ENCODE data around the gene AURKAIP1.

Gene AURKAIP1

DNA sequence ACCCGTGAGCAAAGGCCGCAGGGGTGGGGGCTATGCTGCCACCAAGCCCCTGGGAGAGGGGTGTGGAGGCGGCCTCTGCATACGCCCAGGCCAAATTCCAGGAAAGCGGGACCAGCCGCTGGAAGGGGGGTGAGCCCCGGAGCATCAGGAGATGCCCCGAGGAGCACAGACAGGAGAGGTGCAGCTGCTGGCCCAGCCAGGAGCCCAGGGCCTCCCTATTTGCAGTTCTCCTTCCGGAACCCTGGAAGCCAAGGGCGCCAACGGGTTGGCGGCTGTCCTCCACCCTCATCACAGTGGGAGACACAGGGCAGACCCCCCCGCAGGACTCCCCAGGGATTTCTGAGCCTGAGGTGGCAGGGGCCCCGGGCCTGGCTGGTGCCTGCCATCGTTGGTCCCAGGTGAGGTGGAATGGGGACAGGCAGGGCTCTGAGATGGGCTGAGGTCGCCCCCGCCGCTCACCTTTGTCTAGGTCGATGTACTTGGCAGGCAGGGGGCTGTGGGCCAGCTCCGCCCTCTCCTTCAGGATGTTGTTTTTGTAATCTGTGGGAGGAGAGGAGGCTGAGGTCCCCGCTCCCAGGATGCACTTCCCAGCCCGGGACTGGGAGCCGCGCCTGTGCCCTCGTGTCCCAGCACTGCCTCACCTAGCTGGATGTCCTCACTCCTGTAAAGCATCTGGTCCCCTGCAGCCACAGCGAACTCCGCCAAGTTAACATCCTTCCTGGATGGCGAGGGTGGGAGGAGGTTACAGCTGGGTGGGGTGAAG lies 21.4 kb downstream of the AURKAIP1 start:
- no peak overlapping the region for H3K9ac ChIP-seq (ENCODE audit: low read length)
- no peak for TF ChIP-seq EZH2phosphoT487 (IDR thresholded peaks at IDR 0.05; ENCODE audit: low read depth)
- TF ChIP-seq, protein P1, sequence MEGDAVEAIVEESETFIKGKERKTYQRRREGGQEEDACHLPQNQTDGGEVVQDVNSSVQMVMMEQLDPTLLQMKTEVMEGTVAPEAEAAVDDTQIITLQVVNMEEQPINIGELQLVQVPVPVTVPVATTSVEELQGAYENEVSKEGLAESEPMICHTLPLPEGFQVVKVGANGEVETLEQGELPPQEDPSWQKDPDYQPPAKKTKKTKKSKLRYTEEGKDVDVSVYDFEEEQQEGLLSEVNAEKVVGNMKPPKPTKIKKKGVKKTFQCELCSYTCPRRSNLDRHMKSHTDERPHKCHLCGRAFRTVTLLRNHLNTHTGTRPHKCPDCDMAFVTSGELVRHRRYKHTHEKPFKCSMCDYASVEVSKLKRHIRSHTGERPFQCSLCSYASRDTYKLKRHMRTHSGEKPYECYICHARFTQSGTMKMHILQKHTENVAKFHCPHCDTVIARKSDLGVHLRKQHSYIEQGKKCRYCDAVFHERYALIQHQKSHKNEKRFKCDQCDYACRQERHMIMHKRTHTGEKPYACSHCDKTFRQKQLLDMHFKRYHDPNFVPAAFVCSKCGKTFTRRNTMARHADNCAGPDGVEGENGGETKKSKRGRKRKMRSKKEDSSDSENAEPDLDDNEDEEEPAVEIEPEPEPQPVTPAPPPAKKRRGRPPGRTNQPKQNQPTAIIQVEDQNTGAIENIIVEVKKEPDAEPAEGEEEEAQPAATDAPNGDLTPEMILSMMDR (IDR thresholded peaks at IDR 0.05; ENCODE audit: low read depth, low read length): no peak
- peaks cover 22% of the 10 kb centered on the region; the same call in 1 of the 2 replicates for H3K4me1 ChIP-seq (ENCODE audit: low read length)
- H3K36me3 ChIP-seq (replicated peaks; ENCODE audit: low read depth, low read length): no peaks in the 10 kb centered on the region
- H4K20me1 ChIP-seq (ENCODE audit: insufficient read depth, low read length): no peaks in the 10 kb centered on the region
- H3K4me3 ChIP-seq (ENCODE audit: low read length): no peak overlapping the region
- no peak overlapping the region for H2AFZ ChIP-seq (ENCODE audit: low read depth, low read length)
- H3K79me2 ChIP-seq (ENCODE audit: low read length): peaks cover 3% of the 10 kb centered on the region; the same call in 1 of the 2 replicates
- peaks cover 10% of the 10 kb centered on the region for H3K27me3 ChIP-seq (ENCODE audit: low read depth, low read length)
- H3K9me3 ChIP-seq (ENCODE audit: insufficient read depth, low read length): no peaks in the 10 kb centered on the region
- H3K4me2 ChIP-seq (ENCODE audit: low read length): no peak overlapping the region
- no peak overlapping the region for H3K27ac ChIP-seq (ENCODE audit: low read length)

DNA sequence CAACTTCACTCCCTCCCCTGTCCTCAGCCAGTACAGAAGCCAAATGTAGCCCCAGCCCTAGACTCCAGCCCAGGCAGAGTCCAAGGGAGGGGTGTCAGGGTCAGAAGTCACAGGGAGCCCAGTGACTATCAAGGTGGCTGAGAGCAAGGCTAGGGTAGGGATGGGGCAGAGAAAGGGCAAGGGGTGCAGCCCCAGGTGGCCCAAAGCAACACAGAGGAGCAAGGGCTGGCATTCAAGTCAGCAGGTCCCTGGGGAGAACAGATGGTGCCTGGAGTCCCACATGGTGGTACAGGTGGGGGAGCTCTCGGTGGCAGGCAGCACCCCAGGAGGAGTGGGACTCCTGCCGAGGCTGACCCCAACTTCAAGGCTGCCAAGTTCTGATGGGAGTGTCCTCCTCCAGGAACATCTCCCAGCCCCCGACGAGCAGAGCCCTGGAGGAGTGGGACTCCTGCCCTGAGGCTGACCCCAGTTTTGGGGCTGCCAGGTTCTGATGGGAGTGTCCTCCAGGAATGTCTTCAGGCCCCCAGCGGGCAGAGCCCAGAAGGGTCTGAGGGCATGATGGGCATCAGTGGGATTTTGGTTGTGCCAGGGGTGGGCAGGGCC lies 22.1 kb downstream of the AURKAIP1 start:
- H3K36me3 ChIP-seq (replicated peaks; ENCODE audit: low read depth, low read length): no peaks in the 10 kb centered on the region
- H3K27me3 ChIP-seq (ENCODE audit: low read depth, low read length): peaks cover 4% of the 10 kb centered on the region
- TF ChIP-seq EZH2phosphoT487 (IDR thresholded peaks at IDR 0.05; ENCODE audit: low read depth): no peak
- TF ChIP-seq, protein P1 (IDR thresholded peaks at IDR 0.05; ENCODE audit: low read depth, low read length): no peak
- H2AFZ ChIP-seq (ENCODE audit: low read depth, low read length): no peak overlapping the region
- H4K20me1 ChIP-seq (ENCODE audit: insufficient read depth, low read length): peaks cover 2% of the 10 kb centered on the region; the same call in 1 of the 2 replicates
- H3K9me3 ChIP-seq (ENCODE audit: insufficient read depth, low read length): no peaks in the 10 kb centered on the region
- no peak overlapping the region for H3K4me2 ChIP-seq (ENCODE audit: low read length)
- no peak overlapping the region for H3K27ac ChIP-seq (ENCODE audit: low read length)
- H3K9ac ChIP-seq (ENCODE audit: low read length): no peak overlapping the region
- peaks cover 10% of the 10 kb centered on the region for H3K79me2 ChIP-seq (ENCODE audit: low read length)
- H3K4me3 ChIP-seq (ENCODE audit: low read length): no peak overlapping the region
- H3K4me1 ChIP-seq (ENCODE audit: low read length): peaks cover 17% of the 10 kb centered on the region

DNA sequence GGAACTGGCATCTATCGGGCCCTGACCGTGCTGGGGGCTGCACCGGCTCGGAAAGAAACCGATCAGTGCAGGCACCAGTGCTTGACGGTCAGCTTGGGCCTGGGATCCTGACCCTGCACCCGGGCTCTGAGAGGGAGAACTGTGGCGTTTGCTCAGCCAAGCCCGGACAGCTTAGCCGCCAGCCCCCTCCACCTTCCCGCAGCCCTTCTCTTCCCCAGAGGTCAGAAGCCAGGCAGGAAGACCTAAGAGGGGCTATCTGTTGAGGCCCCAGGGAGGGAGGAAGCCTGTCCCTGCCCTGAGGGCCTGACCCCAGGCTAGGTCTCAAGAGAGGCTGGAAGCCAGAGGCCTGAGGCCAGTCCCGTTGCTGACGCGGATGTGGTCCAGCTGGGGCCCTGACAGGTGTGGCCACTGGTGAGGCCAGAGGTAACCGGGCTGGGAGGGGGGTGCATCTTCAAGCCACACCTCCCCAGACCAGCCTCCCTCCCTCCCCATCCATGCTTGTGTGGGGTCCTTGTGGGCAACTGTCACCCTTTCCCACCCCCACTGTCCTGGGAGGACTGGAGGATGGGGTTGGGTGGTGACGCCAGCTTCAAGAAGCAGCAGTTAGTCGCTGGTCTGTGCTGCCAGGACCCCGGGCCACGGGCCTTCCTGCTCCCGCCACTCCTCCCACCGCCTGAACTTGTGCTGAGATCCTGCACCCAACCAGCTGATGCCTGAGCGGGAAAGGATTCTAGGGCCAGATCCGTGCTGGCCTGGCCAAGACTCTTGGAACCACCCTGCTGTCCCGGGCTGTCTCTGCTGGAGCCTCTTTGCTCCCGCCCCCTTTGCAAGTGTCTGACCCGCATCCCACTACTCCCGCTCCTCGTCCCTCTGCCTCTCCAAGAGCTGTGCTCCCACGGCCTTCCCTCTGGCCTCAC lies 23.2 kb downstream of the AURKAIP1 start:
- Histone ChIP-seq H3K9me3 (ENCODE audit: insufficient read depth, low read length) (no peaks in the 10 kb centered on the region), H3K4me3 (ENCODE audit: low read length) (peak overlapping the region; percentile 48; the same call in 1 of the 2 replicates), H3K4me1 (ENCODE audit: low read length) (peaks cover 23% of the 10 kb centered on the region), H3K36me3 (replicated peaks; ENCODE audit: low read depth, low read length) (no peaks in the 10 kb centered on the region), H3K79me2 (ENCODE audit: low read length) (peaks cover 21% of the 10 kb centered on the region), H2AFZ (ENCODE audit: low read depth, low read length) (no peak overlapping the region), H4K20me1 (ENCODE audit: insufficient read depth, low read length) (peaks cover 12% of the 10 kb centered on the region; the same call in 1 of the 2 replicates), H3K27ac (ENCODE audit: low read length) (no peak overlapping the region), H3K9ac (ENCODE audit: low read length) (no peak overlapping the region), H3K4me2 (ENCODE audit: low read length) (peak overlapping the region; percentile 20), H3K27me3 (ENCODE audit: low read depth, low read length) (no peaks in the 10 kb centered on the region)
- TF ChIP-seq, protein P1 (IDR thresholded peaks at IDR 0.05; ENCODE audit: low read depth, low read length): no peak
- TF ChIP-seq EZH2phosphoT487 (IDR thresholded peaks at IDR 0.05; ENCODE audit: low read depth): no peak

Measured in OCI-LY3 (cell line).